Measurements from ENCODE around the gene IDH3A. TPM values are rescaled to one million over a fixed set of nuclear protein-coding genes. Genes with fewer than 3 reads are reported as not detected.
"Not testable (repeated sequence)": the region's sequence is repeated elsewhere in the genome, so short reads cannot be mapped to it uniquely, and the experiment has no call there.

Gene IDH3A
- total and polyA plus RNA-seq, 12 donors, result 110 to 509 (median 450) TPM

DNA sequence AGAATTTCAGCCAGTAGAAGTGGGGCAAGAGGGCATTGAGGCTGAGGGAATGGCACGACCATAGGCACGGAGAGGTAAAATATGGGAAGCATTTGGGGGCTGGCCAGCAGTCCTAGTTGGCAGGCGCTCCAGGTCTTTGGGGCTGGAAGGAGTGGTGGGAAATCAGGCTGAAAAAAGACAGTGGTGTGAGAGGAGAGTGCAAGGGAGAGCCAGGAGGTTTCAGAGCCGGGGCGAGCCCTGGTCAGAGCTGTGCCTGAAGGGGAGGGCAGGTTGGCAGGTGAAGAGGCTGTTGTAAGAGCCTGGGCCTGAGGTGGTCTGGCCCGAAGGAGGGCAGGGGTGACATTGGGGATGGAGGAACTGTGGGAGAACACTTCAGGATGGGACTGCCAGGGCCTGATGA lies 1.6 kb upstream of the IDH3A start:
- Histone ChIP-seq H3K9me3 (no peaks in the 10 kb centered on the region), H3K4me1 (peaks cover 4 to 44% (median 25%) of the 10 kb centered on the region in 9 donors), H3K27me3 (no peaks in the 10 kb centered on the region), H3K36me3 (peaks cover 0 to 6% (median 0%) of the 10 kb centered on the region in 9 donors), H3K4me3 (no peak overlapping the region), H3K27ac (peak overlapping the region in 7 of 10 donors; percentile 57 to 97 (median 91))
- WGBS, 2 donors, result 58 to 77% methylated on average over 6 of the region's 6 CpGs
- intact Hi-C loops (cut with DNase I), result no loop called here
- TF ChIP-seq CTCF (IDR thresholded peaks at IDR 0.05), result no peak
- ATAC-seq, result peak in 6 of 8 donors; percentile 17 to 53 (median 40)
- DNase-seq, result peak; percentile 34 to 58

DNA sequence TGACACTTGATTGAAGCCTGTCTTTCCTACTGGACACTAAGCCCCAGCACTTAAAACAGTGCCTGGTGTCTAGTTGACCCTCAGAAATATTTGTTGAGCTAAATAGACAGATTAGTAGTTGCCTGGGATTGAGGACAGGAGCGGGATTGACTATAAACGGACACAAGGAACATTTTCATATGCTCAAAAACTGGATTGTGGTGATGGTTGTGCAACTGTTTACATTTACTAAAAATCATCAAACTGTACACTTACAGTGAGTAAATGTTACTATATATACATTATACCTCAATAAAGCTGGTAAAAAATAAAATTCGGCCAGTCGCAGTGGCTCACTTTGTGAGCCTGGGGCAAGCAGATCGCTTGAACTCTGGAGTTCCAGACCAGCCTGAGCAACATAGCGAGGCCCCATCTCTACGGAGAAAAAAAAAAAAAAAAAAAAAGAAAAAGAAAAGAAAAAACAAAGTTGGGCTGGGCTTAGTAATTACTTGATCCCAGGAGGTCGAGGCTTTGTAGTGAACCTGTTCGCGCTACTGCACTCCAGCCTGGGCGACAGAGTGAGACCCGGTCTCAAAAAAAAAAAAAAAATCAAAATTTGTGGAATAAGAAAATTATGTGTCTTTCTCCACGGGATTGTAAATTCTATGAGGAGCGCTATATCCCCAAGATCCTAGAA lies 632 bp upstream of the IDH3A start:
- Histone ChIP-seq H3K27ac (peak overlapping the region in 9 of 10 donors; percentile 23 to 97 (median 93)), H3K9me3 (no peaks in the 10 kb centered on the region), H3K4me3 (peak overlapping the region in 9 of 10 donors; percentile 71 to 88 (median 79)), H3K27me3 (no peaks in the 10 kb centered on the region), H3K36me3 (peaks cover 0 to 6% (median 0%) of the 10 kb centered on the region in 9 donors), H3K4me1 (peaks cover 4 to 54% (median 30%) of the 10 kb centered on the region in 9 donors)
- 20 to 21% methylated on average over 14 of the region's 14 CpGs for WGBS, 2 donors
- DNase-seq (no peak), ATAC-seq (peak in 1 of 8 donors; percentile 3)
- intact Hi-C loops (cut with DNase I), result loop anchor here in 1 of 10 donors (2.0 kb wide), 1 partner anchor 18 kb away; the partner anchor contains the start of gene CIB2
- TF ChIP-seq CTCF (IDR thresholded peaks at IDR 0.05), result no peak

DNA sequence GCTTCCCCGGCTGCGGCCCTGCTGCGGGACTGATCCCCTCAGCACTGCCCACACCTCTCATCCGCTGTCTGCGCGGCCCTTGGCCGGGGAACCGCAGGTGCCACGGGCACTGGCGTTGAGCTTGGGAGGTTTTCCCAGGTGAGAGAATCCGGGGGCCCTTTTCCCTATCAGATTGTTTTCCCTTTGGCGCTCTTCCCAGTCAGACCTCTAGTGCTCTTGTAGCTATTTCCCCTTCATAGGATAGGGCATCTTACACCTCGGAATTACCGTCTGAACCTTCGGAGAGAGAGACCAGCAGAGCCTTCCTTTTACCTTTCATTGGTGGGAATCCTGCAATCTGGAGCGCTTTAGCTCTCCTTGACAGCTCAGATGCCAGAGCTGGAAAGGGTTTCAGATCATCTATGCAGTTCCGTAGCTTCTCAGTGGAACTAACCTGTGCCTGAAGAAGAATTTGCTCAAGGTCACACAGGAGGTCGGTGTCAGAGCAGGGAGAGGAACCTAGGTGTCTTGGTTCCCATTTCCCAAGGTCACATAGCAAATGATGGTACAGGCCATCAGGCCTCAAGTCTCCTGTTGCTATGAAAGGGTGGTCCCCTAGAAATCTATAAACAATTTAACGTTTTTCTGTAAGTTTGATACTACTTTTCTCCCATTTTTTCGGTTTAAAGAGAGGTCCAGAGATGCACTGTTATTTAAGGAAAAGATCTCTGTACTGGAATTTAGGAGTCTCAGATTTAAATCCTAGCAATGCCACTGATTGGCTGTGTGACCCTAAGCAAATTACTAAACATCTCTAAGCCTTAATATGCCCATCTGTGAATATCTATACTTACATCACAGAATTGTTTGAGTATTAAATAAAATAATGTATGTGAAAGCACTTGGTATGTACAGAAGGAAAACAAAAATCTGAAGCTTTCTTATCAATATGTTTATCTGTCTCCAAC lies 916 bp downstream of the IDH3A start:
- H3K27me3 ChIP-seq, result no peaks in the 10 kb centered on the region
- H3K9me3 ChIP-seq, result no peaks in the 10 kb centered on the region
- intact Hi-C loops (cut with DNase I), result loop anchor here in 1 of 10 donors (2.0 kb wide), 1 partner anchor 19 kb away; the partner anchor contains the start of gene CIB2
- peaks cover 4 to 69% (median 43%) of the 10 kb centered on the region in 9 donors for H3K4me1 ChIP-seq
- peak overlapping the region; percentile 68 to 88 (median 79) for H3K4me3 ChIP-seq
- ATAC-seq (peak in 2 of 8 donors; percentile 1), DNase-seq (no peak)
- peak overlapping the region; percentile 79 to 97 (median 92) for H3K27ac ChIP-seq
- H3K36me3 ChIP-seq, result peaks cover 0 to 13% (median 0%) of the 10 kb centered on the region in 9 donors
- 9 to 11% methylated on average over 20 of the region's 20 CpGs for WGBS, 2 donors
- no peak for TF ChIP-seq CTCF (IDR thresholded peaks at IDR 0.05)

DNA sequence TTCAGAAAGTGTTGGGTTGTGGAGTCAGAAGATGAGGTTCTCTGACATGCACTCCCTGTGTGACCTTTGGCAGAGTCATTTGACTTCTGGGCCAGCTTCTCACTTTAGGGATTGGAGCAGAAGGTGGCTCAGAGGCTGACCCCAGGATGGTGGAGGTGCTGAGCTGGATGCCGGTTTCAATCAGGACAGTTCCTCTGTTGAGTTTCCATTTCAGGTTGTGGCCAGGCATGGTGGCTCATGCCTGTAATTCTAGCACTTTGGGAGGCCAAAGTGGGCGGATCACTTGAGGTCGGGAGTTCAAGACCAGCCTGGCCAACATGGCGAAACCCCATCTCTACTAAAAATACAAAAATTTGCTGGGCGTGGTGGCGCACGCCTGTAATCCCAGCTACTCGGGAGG lies 1.9 kb downstream of the IDH3A start:
- Histone ChIP-seq H3K27ac (peak overlapping the region in 3 of 10 donors; percentile 8 to 97 (median 93)), H3K4me3 (peak overlapping the region in 1 of 10 donors; percentile 79), H3K36me3 (peaks cover 0 to 23% (median 0%) of the 10 kb centered on the region in 9 donors), H3K4me1 (peaks cover 8 to 79% (median 50%) of the 10 kb centered on the region in 9 donors)
- DNase-seq; intact Hi-C loops (cut with DNase I); H3K27me3 ChIP-seq; ATAC-seq; H3K9me3 ChIP-seq: not testable (repeated sequence)
- 93 to 95% methylated on average over 8 of the region's 8 CpGs for WGBS, 2 donors
